Measurements from ENCODE around the gene INSR.

Gene INSR

DNA sequence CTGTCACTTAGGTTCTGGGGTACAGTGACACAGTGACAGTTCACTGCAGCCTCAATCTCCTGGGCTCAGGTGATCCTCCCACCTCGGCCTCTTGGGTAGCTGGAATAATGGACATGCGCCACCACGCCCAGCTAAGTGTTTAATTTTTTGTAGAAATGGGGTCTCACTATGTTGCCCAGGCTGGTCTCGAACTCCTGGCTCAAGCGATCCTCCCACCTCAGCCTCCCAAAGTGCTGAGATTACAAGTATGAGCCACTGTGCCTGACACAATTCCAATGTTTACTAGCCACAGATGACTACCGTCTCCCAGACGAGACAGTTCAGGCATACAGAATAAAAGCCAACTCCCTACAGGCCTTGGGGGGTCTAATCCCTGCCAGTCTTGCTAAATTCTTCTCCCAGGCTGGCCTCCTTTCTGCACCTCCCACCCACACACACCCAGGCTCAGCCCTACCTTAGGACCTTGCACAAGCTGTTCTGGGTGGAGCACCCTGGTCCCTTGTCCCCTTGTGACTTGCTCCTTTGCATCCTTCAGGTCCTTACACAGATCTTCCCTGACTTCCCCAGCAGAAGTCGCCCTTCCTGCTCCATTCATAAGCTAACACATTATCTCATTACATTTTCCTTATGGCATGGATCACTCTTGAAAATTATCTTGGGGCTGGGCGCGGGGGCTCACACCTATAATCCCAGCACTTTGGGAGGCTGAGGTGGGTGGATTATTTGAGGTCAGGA is 106.4 kb downstream of the INSR start:
- no peak overlapping the region for H3K4me3 ChIP-seq (ENCODE audit: low read length)
- H4K20me1 ChIP-seq (ENCODE audit: insufficient read depth, low read length): no peaks in the 10 kb centered on the region
- H3K27ac ChIP-seq (ENCODE audit: low read length): no peak overlapping the region
- no peaks in the 10 kb centered on the region for H3K27me3 ChIP-seq (ENCODE audit: low read depth, low read length)
- H3K9ac ChIP-seq (ENCODE audit: low read length): no peak overlapping the region
- H3K9me3 ChIP-seq (ENCODE audit: insufficient read depth, low read length): no peaks in the 10 kb centered on the region
- H3K36me3 ChIP-seq (replicated peaks; ENCODE audit: low read depth, low read length): no peaks in the 10 kb centered on the region
- no peak overlapping the region for H2AFZ ChIP-seq (ENCODE audit: low read depth, low read length)
- no peaks in the 10 kb centered on the region for H3K79me2 ChIP-seq (ENCODE audit: low read length)
- H3K4me1 ChIP-seq (ENCODE audit: low read length): no peaks in the 10 kb centered on the region
- no peak for TF ChIP-seq CTCF (IDR thresholded peaks at IDR 0.05; ENCODE audit: low read depth, low read length)
- no peak for TF ChIP-seq EZH2phosphoT487 (IDR thresholded peaks at IDR 0.05; ENCODE audit: low read depth)
- no peak overlapping the region for H3K4me2 ChIP-seq (ENCODE audit: low read length)

DNA sequence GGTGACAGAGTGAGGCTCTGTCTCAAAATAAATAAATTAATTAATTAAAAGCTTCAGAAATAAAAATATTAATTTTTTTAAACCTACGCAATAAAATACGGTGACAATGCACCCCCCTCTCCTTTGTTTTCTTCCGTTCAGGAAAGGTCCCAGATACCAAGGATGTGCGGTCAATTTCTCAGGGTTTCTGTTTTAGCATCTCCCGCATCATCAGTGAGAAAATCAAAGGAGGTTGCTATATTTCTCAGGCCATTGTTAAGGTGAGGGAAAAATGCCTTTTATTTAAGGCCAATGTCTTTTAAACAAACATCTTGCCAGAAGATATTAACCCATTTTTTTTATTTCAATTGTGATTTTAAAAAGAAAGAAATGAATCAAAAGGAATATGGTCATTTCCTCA is 111.7 kb downstream of the INSR start:
- peaks cover 13% of the 10 kb centered on the region for H3K4me1 ChIP-seq (ENCODE audit: low read length)
- no peak overlapping the region for H3K4me3 ChIP-seq (ENCODE audit: low read length)
- no peaks in the 10 kb centered on the region for H3K27me3 ChIP-seq (ENCODE audit: low read depth, low read length)
- no peaks in the 10 kb centered on the region for H3K9me3 ChIP-seq (ENCODE audit: insufficient read depth, low read length)
- TF ChIP-seq EZH2phosphoT487 (IDR thresholded peaks at IDR 0.05; ENCODE audit: low read depth): no peak
- no peak for TF ChIP-seq CTCF (IDR thresholded peaks at IDR 0.05; ENCODE audit: low read depth, low read length)
- H4K20me1 ChIP-seq (ENCODE audit: insufficient read depth, low read length): no peaks in the 10 kb centered on the region
- H2AFZ ChIP-seq (ENCODE audit: low read depth, low read length): no peak overlapping the region
- H3K9ac ChIP-seq (ENCODE audit: low read length): no peak overlapping the region
- no peak overlapping the region for H3K27ac ChIP-seq (ENCODE audit: low read length)
- H3K79me2 ChIP-seq (ENCODE audit: low read length): no peaks in the 10 kb centered on the region
- no peak overlapping the region for H3K4me2 ChIP-seq (ENCODE audit: low read length)
- no peaks in the 10 kb centered on the region for H3K36me3 ChIP-seq (replicated peaks; ENCODE audit: low read depth, low read length)

- Histone ChIP-seq H3K4me3 (ENCODE audit: low read length) (no peak overlapping the region), H3K9ac (ENCODE audit: low read length) (no peak overlapping the region), H3K9me3 (ENCODE audit: insufficient read depth, low read length) (no peaks in the 10 kb centered on the region), H3K27ac (ENCODE audit: low read length) (no peak overlapping the region), H3K36me3 (replicated peaks; ENCODE audit: low read depth, low read length) (no peaks in the 10 kb centered on the region), H2AFZ (ENCODE audit: low read depth, low read length) (no peak overlapping the region), H4K20me1 (ENCODE audit: insufficient read depth, low read length) (no peaks in the 10 kb centered on the region), H3K79me2 (ENCODE audit: low read length) (no peaks in the 10 kb centered on the region), H3K27me3 (ENCODE audit: low read depth, low read length) (no peaks in the 10 kb centered on the region; the same call in 1 of the 2 replicates), H3K4me2 (ENCODE audit: low read length) (no peak overlapping the region), H3K4me1 (ENCODE audit: low read length) (peaks cover 13% of the 10 kb centered on the region)
- TF ChIP-seq EZH2phosphoT487 (IDR thresholded peaks at IDR 0.05; ENCODE audit: low read depth) (no peak), CTCF (IDR thresholded peaks at IDR 0.05; ENCODE audit: low read depth, low read length) (no peak)
Measured at GRCh38 chr19:7179917-7180306, 114.3 kb downstream of the INSR start.

GRCh38 chr19:7177926-7178325 is 116.3 kb downstream of the INSR start:
- peaks cover 13% of the 10 kb centered on the region for H3K4me1 ChIP-seq (ENCODE audit: low read length)
- no peak overlapping the region for H2AFZ ChIP-seq (ENCODE audit: low read depth, low read length)
- H3K27me3 ChIP-seq (ENCODE audit: low read depth, low read length): no peaks in the 10 kb centered on the region; the same call in 1 of the 2 replicates
- no peaks in the 10 kb centered on the region for H3K36me3 ChIP-seq (replicated peaks; ENCODE audit: low read depth, low read length)
- H3K79me2 ChIP-seq (ENCODE audit: low read length): no peaks in the 10 kb centered on the region
- H3K9ac ChIP-seq (ENCODE audit: low read length): no peak overlapping the region
- H3K4me2 ChIP-seq (ENCODE audit: low read length): no peak overlapping the region
- H3K4me3 ChIP-seq (ENCODE audit: low read length): no peak overlapping the region
- H3K9me3 ChIP-seq (ENCODE audit: insufficient read depth, low read length): no peaks in the 10 kb centered on the region
- no peaks in the 10 kb centered on the region for H4K20me1 ChIP-seq (ENCODE audit: insufficient read depth, low read length)
- TF ChIP-seq CTCF (IDR thresholded peaks at IDR 0.05; ENCODE audit: low read depth, low read length) (no peak), EZH2phosphoT487 (IDR thresholded peaks at IDR 0.05; ENCODE audit: low read depth) (no peak)
- H3K27ac ChIP-seq (ENCODE audit: low read length): no peak overlapping the region
